Adipocyte (in vitro differentiated cells): ENCODE data around the gene RAB36.

Experiments used
- DNase-seq: peaks from one replicate; pipeline ENCODE4 v3.0.0-alpha.2; 2015; ENCODE audit warnings: low read depth
- H3K27me3 ChIP-seq: replicated peaks from 2 replicates; pipeline ENCODE4 v1.7.0; 2013; ENCODE audit warnings: mild to moderate bottlenecking, low read length, moderate library complexity; ENCODE audit not compliant: control insufficient read depth, insufficient read depth
- H3K36me3 ChIP-seq: 2 replicates; pipeline ENCODE4 v1.7.0; 2013; ENCODE audit warnings: low read length, mild to moderate bottlenecking, moderate library complexity; ENCODE audit not compliant: control insufficient read depth, insufficient read depth, severe bottlenecking
- H3K4me1 ChIP-seq: 2 replicates; pipeline ENCODE4 v1.7.0; 2013; ENCODE audit warnings: mild to moderate bottlenecking, low read length, moderate library complexity; ENCODE audit not compliant: control insufficient read depth, insufficient read depth
- H3K4me3 ChIP-seq: 2 replicates; pipeline ENCODE4 v1.7.0; 2013; ENCODE audit warnings: mild to moderate bottlenecking, low read length, moderate library complexity
- H3K9ac ChIP-seq: 2 replicates; pipeline ENCODE4 v1.7.0; 2013; ENCODE audit warnings: mild to moderate bottlenecking, low read length, moderate library complexity
- H3K9me3 ChIP-seq: 2 replicates; pipeline ENCODE4 v1.7.0; 2013; ENCODE audit warnings: mild to moderate bottlenecking, low read length, moderate library complexity; ENCODE audit not compliant: control insufficient read depth

RAB36 gene

GRCh38 chr22:23117891-23118646 lies 27.2 kb upstream of the RAB36 start:
- Histone ChIP-seq H3K36me3 (no peaks in the 10 kb centered on the region), H3K9ac (no peak overlapping the region), H3K4me3 (no peak overlapping the region), H3K9me3 (no peaks in the 10 kb centered on the region), H3K27me3 (peaks cover 23% of the 10 kb centered on the region), H3K4me1 (no peaks in the 10 kb centered on the region)
- DNase-seq: no peak

- Histone ChIP-seq H3K36me3 (no peaks in the 10 kb centered on the region), H3K9ac (no peak overlapping the region), H3K4me3 (no peak overlapping the region), H3K4me1 (no peaks in the 10 kb centered on the region), H3K27me3 (peaks cover 23% of the 10 kb centered on the region), H3K9me3 (no peaks in the 10 kb centered on the region)
- no peak for DNase-seq
These were observed 26.4 kb upstream of the RAB36 start for GRCh38 chr22:23118647-23119493.

DNA sequence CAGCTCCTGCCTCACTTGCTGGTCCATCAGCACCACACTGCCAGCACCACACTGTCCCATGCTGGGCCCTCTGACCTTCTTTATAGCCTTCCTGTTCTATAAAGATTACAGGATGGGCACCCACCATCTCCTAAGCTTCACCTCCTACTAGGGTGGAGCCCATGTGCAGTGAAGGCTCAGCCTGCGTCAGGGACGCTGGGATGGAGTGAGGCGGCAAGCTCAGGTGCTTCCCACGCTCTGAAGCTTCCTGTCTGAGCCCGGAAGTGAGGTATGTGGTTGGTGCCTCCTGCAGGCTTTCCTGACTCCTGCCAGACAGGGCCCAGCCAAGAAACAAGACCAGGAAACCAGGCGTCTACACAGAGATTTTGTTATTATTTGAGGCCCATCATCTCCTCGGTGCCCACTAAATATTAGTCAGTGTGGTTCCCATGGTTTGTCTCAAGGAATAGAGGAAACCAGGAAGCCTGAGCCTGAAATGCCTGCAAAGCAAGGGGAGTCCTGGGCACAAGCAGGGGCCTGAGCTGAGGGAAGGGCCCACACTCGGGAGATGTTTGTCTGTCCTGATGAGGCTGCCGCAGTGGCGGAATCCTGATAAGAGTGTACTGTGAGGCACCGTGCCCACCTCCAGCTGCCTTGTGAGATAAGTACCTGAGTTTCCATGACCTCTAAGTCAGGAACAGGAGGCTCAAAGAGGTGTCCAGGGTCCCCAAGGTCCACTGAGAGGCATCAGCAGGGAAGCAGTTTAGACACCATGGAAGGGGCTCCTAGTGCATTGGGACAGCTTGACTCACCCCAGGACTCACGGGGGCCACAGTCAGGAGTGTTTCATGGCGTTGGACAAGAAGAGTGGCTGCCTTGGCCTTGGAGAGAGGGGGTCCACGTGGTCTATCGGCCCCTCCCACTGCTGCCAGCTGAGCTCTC lies 25.5 kb upstream of the RAB36 start:
- H3K4me1 ChIP-seq: no peaks in the 10 kb centered on the region
- no peaks in the 10 kb centered on the region for H3K9me3 ChIP-seq
- DNase-seq: no peak
- H3K4me3 ChIP-seq: no peak overlapping the region
- H3K9ac ChIP-seq: no peak overlapping the region
- no peaks in the 10 kb centered on the region for H3K36me3 ChIP-seq
- H3K27me3 ChIP-seq: peaks cover 17% of the 10 kb centered on the region

- no peak for DNase-seq
- no peak overlapping the region for H3K4me3 ChIP-seq
- no peaks in the 10 kb centered on the region for H3K36me3 ChIP-seq
- H3K27me3 ChIP-seq: peaks cover 17% of the 10 kb centered on the region
- no peaks in the 10 kb centered on the region for H3K9me3 ChIP-seq
- no peak overlapping the region for H3K9ac ChIP-seq
- H3K4me1 ChIP-seq: no peaks in the 10 kb centered on the region
These were observed 24.8 kb upstream of the RAB36 start for GRCh38 chr22:23120415-23120899.

GRCh38 chr22:23121000-23121421 lies 24.3 kb upstream of the RAB36 start:
- Histone ChIP-seq H3K4me1 (no peaks in the 10 kb centered on the region), H3K9me3 (no peaks in the 10 kb centered on the region), H3K4me3 (no peak overlapping the region), H3K9ac (no peak overlapping the region), H3K36me3 (no peaks in the 10 kb centered on the region), H3K27me3 (peaks cover 17% of the 10 kb centered on the region)
- no peak for DNase-seq

- Histone ChIP-seq H3K9me3 (no peaks in the 10 kb centered on the region), H3K9ac (no peak overlapping the region), H3K27me3 (peaks cover 20% of the 10 kb centered on the region), H3K36me3 (no peaks in the 10 kb centered on the region), H3K4me3 (no peak overlapping the region), H3K4me1 (no peaks in the 10 kb centered on the region)
- DNase-seq: no peak
These were observed 23.9 kb upstream of the RAB36 start for GRCh38 chr22:23121424-23121823.

DNA sequence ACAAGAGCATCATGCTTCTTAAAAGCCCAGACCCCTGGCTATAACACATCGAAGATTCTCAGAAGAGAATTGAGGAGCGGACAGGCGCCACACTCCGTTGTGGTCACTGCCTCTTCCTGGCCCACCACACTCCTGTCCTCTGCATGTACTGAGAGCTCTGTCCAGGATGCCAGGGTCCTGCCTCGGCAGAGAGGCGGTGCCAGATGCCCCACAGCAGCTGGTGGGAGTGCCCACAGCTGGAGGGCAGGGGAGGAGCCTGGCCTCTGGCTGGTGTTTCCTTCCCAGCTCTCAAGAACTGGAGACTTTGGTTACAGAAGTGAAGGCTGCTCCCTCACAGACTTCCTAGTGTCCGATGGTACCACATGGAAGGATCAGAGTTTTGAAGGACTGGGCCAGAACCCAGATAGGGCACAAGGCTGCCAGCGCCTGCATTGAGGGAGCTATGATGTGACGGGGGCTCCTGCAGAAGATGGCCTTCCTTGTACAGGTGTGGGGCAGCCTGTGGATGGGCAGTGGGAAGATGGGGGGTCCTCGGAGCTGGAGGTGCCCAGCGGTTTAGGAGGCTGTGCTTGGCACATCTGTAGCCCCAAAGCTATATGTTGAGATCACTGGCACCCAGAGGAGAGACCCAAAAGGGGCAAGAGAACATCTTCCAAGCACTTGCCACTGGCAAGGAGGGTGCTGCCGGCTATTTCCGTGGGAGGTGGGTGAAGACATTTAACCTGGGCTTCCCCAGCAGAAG lies 22.9 kb upstream of the RAB36 start:
- Histone ChIP-seq H3K4me3 (no peak overlapping the region), H3K9ac (no peak overlapping the region), H3K4me1 (no peaks in the 10 kb centered on the region), H3K9me3 (no peaks in the 10 kb centered on the region), H3K36me3 (no peaks in the 10 kb centered on the region), H3K27me3 (peaks cover 18% of the 10 kb centered on the region)
- DNase-seq: no peak

- Histone ChIP-seq H3K9me3 (no peaks in the 10 kb centered on the region), H3K9ac (no peak overlapping the region), H3K4me1 (no peaks in the 10 kb centered on the region), H3K36me3 (no peaks in the 10 kb centered on the region), H3K27me3 (peaks cover 18% of the 10 kb centered on the region), H3K4me3 (no peak overlapping the region)
- DNase-seq: no peak
These were observed 22.1 kb upstream of the RAB36 start for GRCh38 chr22:23122992-23123803.

- Histone ChIP-seq H3K4me3 (no peak overlapping the region), H3K9me3 (no peaks in the 10 kb centered on the region), H3K36me3 (no peaks in the 10 kb centered on the region), H3K27me3 (peaks cover 18% of the 10 kb centered on the region), H3K4me1 (no peaks in the 10 kb centered on the region), H3K9ac (no peak overlapping the region)
- no peak for DNase-seq
These were observed 21.4 kb upstream of the RAB36 start for GRCh38 chr22:23123804-23124254.
